Activated T-helper 1 cell treated with anti-CD3 and anti-CD28 coated beads, Interleukin-12 subunit alpha, Interleukin-12 subunit beta, Interleukin-2, Interleukin-4 antibody, amounts not matched to agents 30 ng/mL and 10 ng/mL and 1 ng/mL, durations not matched to agents 14 hours and 24 hours and 36 hours (primary cell): ENCODE measurements around the gene IL17B. TPM values are rescaled to one million over a fixed set of nuclear protein-coding genes. Genes with fewer than 3 reads are reported as not detected.

Experiments used
- DNase-seq: peaks from one replicate; pipeline ENCODE4 v3.0.0; 2021; ENCODE audit warnings: low spot score
- H3K27ac Mint-ChIP-seq: one replicate; pipeline ENCODE4 v1.8.0; 2021; ENCODE audit warnings: mild to moderate bottlenecking, mixed read lengths
- H3K27me3 Mint-ChIP-seq: one replicate; pipeline ENCODE4 v1.8.0; 2022; ENCODE audit warnings: mild to moderate bottlenecking, moderate library complexity, mixed read lengths; ENCODE audit not compliant: insufficient read depth
- H3K36me3 Mint-ChIP-seq: one replicate; pipeline ENCODE4 v1.8.0; 2021; ENCODE audit warnings: low read depth, mixed read lengths
- H3K4me1 Mint-ChIP-seq: one replicate; pipeline ENCODE4 v1.8.0; 2021; ENCODE audit warnings: low read depth, mixed read lengths
- H3K4me3 Mint-ChIP-seq: one replicate; pipeline ENCODE4 v1.8.0; 2021; ENCODE audit warnings: mild to moderate bottlenecking, moderate library complexity, mixed read lengths
- H3K9me3 Mint-ChIP-seq: one replicate; pipeline ENCODE4 v1.8.0; 2021; ENCODE audit warnings: mixed read lengths
- intact Hi-C: fragments of 100-400 bp; cut with micrococcal nuclease; formaldehyde crosslinking; loops from one replicate; pipeline ENCODE4 v1.15.1; 2024
- total RNA-seq: library from RNA; stranded (reverse); gene quantifications from 2 replicates; pipeline ENCODE4 v1.2.3, GENCODE V29; 2022

The IL17B gene
- total RNA-seq, 1 donor from 2014 or later: not detected

GRCh38 chr5:149420545-149421371 lies 41.7 kb upstream of the IL17B start:
- Mint-ChIP-seq H3K4me3 (no peak overlapping the region), H3K4me1 (peaks cover 5% of the 10 kb centered on the region), H3K36me3 (no peaks in the 10 kb centered on the region), H3K27ac (no peak overlapping the region), H3K9me3 (no peaks in the 10 kb centered on the region), H3K27me3 (peaks cover 7% of the 10 kb centered on the region)
- no peak for DNase-seq
- intact Hi-C loops: no loop called here

DNA sequence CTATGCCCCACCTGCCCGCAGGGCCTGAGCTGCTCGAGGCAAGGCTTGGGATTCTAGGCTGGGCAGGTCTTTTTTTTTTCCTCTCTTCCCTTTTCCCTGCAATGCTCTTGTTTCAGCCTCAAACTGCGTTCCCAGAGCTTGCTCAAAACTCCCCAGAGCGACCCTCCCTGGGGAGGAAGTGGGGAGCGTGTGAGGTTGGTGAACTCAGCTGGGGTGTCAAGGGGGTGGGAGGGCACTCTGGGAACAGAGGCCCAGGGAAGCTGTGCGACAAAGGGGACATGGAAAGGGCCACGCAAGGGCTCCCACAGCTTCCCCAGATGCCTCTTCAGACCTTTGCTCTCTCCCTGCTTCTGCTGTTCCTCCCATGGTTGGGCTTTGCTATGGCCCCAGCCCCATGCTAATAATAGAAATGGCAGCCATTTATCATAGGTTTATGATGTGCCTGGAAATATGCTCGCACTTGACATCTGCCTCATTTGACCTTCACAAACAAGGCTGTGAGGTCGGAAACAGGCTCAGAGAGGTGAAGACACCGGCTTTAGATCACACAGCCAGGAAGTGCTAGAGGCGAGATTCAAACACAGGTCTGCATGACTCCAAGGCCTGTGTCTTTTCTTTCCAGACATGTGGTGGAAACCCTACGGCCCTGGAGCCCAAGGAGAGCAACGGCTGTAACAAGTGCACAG lies 40.9 kb upstream of the IL17B start:
- no peak for DNase-seq
- Mint-ChIP-seq H3K4me1 (peaks cover 5% of the 10 kb centered on the region), H3K36me3 (no peaks in the 10 kb centered on the region), H3K27me3 (peaks cover 7% of the 10 kb centered on the region), H3K9me3 (no peaks in the 10 kb centered on the region), H3K4me3 (no peak overlapping the region), H3K27ac (no peak overlapping the region)
- intact Hi-C loops: no loop called here

- H3K27ac Mint-ChIP-seq: no peak overlapping the region
- no peak overlapping the region for H3K4me3 Mint-ChIP-seq
- intact Hi-C loops: no loop called here
- no peak for DNase-seq
- no peaks in the 10 kb centered on the region for H3K36me3 Mint-ChIP-seq
- peaks cover 7% of the 10 kb centered on the region for H3K27me3 Mint-ChIP-seq
- H3K4me1 Mint-ChIP-seq: peaks cover 5% of the 10 kb centered on the region
- H3K9me3 Mint-ChIP-seq: no peaks in the 10 kb centered on the region
Observed at GRCh38 chr5:149419532-149419858, 40.4 kb upstream of the IL17B start.

DNA sequence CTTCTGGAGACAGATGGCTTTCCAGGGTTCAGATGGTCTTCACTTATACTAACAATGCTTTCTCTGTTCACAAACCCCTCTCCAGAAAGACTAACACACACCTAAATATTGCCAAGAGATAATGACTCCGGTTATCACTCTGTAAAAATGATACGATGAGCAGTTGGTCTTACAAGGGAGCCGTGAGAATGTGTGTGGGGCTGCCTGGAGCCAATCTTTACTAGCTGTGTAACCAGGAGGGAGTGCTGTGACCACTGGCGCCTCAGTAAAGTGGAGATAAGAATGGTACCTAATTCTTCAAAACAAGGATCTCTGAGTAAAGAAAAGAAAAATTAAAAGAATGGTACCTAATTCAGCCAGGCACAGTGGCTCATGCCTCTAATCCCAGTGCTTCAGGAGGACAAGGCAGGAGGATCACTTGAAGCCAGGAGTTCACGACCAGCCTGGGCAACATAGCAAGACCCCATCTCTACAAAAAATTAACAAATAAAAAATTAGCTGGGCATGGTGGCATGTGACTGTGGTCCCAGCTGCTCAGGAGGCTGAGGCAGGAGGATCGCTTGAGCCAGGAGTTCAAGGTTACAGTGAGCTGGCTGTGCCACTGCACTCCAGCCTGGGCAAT lies 39.9 kb upstream of the IL17B start:
- peaks cover 5% of the 10 kb centered on the region for H3K4me1 Mint-ChIP-seq
- H3K27me3 Mint-ChIP-seq: peaks cover 7% of the 10 kb centered on the region
- H3K36me3 Mint-ChIP-seq: no peaks in the 10 kb centered on the region
- DNase-seq: no peak
- H3K4me3 Mint-ChIP-seq: no peak overlapping the region
- H3K27ac Mint-ChIP-seq: no peak overlapping the region
- intact Hi-C loops: no loop called here
- no peaks in the 10 kb centered on the region for H3K9me3 Mint-ChIP-seq

- peaks cover 5% of the 10 kb centered on the region for H3K4me1 Mint-ChIP-seq
- H3K27ac Mint-ChIP-seq: no peak overlapping the region
- no peak for DNase-seq
- H3K27me3 Mint-ChIP-seq: peaks cover 8% of the 10 kb centered on the region
- H3K36me3 Mint-ChIP-seq: no peaks in the 10 kb centered on the region
- intact Hi-C loops: no loop called here
- no peaks in the 10 kb centered on the region for H3K9me3 Mint-ChIP-seq
- H3K4me3 Mint-ChIP-seq: no peak overlapping the region
Observed at GRCh38 chr5:149417711-149418368, 38.7 kb upstream of the IL17B start.

DNA sequence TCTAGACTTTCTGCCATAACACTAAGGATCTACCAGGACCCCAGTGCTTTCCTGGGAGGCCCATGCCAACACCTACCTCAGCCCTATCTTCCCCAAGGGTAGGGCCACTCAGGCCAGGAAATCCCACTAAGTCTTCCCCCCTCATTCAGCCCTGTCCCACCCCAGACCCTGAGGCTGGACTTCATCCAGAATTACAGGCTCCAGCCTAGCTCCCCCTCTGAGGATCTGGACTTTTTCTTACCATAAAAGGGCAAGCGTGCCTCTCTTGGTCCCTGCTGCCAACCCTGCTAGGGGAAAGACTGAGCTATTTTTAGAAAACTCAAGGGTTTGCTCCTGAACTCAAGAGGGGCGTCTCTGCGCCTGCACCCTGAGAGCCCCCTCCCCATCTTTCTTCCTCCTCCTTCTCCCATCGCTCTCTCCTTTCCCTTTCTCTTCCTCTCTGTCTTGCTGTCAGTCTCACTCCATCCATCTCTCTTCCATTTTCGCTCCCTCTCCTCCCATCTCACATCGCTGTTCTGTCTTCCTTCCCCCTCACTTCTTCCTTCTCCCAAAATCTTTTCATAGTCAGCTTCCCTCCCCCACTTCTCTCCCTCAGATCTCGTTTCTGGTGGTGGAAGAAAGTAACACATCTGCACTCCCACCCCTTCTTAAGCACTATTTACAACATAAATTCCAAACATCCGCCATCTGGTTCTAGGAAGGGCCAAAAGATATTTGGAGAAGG lies 38.1 kb upstream of the IL17B start:
- Mint-ChIP-seq H3K9me3 (no peaks in the 10 kb centered on the region), H3K36me3 (no peaks in the 10 kb centered on the region), H3K4me3 (no peak overlapping the region), H3K27me3 (peaks cover 8% of the 10 kb centered on the region), H3K27ac (no peak overlapping the region), H3K4me1 (peaks cover 4% of the 10 kb centered on the region)
- DNase-seq: no peak
- intact Hi-C loops: no loop called here

- no peak for DNase-seq
- no peaks in the 10 kb centered on the region for H3K4me1 Mint-ChIP-seq
- intact Hi-C loops: no loop called here
- no peaks in the 10 kb centered on the region for H3K9me3 Mint-ChIP-seq
- H3K27ac Mint-ChIP-seq: no peak overlapping the region
- H3K4me3 Mint-ChIP-seq: no peak overlapping the region
- peaks cover 8% of the 10 kb centered on the region for H3K27me3 Mint-ChIP-seq
- H3K36me3 Mint-ChIP-seq: no peaks in the 10 kb centered on the region
Observed at GRCh38 chr5:149415066-149415967, 36.2 kb upstream of the IL17B start.

DNA sequence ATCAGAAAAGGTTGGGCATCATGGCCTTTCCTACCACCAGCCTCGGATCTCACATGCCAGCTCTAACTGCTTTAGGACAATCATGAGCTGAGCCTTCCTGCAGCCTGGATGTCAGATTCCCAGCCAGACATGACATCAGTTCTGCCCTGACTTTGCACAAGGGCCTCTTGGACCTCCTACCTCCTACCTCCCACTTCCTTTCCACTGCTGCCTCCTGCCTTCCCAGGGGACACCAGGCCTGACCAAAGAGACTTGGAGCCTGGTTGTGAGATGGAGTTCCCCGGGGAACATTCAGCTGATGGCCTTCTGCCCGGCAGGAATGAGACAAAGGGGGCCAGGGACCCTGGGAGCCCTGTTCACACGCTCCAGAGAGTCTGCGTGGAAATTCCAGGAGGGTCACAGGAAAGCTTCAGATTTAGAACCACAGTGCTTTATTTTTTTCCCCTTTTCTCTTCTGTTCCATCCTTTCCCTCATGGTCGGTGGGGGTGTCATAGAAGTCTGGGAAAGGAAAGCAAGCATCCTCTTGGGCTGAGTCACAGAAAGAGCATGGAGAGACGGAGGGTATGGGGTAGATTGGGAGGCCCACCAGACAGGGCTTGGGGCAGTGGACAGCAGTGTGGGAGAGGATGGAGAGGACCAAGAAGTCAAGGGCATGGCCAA lies 35.4 kb upstream of the IL17B start:
- Mint-ChIP-seq H3K4me3 (no peak overlapping the region), H3K9me3 (no peaks in the 10 kb centered on the region)

DNA sequence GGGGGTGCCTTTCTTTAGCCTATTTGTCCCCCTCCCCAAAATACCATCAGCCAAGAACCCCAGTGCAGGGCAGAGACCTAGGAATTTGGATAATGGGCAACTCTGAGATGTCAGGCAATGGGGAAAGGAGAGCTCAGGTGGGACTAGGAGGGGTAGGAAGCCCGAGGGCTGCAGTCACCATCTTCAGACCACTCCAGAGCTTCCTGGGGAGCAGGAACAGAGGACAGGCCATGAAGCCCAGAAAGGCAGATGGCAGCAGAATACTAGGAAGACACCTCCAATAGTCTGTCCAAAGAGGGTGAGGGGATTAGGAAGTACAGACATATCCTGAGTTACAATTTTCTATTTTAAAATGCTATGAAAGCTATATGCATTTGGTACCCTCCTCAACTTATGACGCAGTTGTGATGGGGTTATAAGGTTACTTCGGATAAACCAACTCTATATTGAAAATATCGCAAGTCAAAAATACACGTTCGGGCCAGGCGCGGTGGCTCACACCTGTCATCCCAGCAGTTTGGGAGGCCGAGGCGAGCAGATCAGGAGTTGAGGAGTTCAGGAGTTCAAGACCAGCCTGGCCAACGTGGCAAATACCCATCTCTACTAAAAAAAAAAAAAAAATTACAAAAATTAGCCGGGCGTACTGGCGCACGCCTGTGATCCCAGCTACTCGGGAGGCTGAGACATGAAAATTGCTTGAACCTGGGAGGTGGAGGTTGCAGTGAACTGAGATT lies 34.6 kb upstream of the IL17B start:
- Mint-ChIP-seq H3K4me1 (no peaks in the 10 kb centered on the region), H3K36me3 (no peaks in the 10 kb centered on the region), H3K27me3 (peaks cover 7% of the 10 kb centered on the region), H3K4me3 (no peak overlapping the region), H3K9me3 (no peaks in the 10 kb centered on the region), H3K27ac (no peak overlapping the region)
- intact Hi-C loops: no loop called here
- no peak for DNase-seq

More for the DNA sequence above, 35.4 kb upstream of the IL17B start:
- no peaks in the 10 kb centered on the region for H3K4me1 Mint-ChIP-seq
- no peak overlapping the region for H3K27ac Mint-ChIP-seq
- H3K27me3 Mint-ChIP-seq: peaks cover 8% of the 10 kb centered on the region
- H3K36me3 Mint-ChIP-seq: no peaks in the 10 kb centered on the region
- intact Hi-C loops: no loop called here
- DNase-seq: no peak

DNA sequence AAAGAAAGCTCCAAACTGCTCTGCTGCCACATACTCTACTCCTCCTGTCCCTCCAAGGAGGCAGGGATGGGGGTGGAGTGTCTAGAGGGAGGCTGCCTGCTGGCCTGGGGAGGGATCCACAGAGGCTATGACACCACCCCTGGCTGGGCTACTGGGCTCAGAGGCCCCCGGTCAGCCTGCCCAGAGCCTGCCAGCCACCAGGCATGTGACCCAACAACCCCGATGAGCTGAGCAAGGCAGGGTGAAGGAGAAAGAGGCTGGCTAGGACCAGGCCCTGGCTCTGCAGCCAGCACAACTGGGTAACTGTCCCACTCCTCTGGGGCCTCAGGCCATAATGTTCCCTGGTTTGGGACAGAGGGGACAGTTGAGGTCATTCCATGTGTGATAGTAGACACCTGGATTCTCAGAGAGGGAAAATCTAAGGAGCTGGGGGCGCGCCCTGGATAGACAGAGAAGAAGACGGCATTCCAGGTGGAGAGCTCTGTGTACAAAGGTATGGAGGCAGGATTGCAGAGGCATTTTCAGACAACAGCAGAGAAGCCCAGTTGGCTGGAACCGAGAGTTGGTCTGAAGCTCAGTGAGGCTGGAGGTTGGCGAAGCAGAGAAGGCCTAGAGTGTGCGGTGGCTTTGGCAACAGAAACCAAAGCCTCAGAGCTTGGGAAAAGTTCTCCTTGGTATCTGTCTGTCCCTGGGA lies 33.8 kb upstream of the IL17B start:
- DNase-seq: no peak
- Mint-ChIP-seq H3K36me3 (no peaks in the 10 kb centered on the region), H3K27ac (no peak overlapping the region)

More for the DNA sequence above, 33.8 kb upstream of the IL17B start:
- intact Hi-C loops: no loop called here
- peaks cover 8% of the 10 kb centered on the region for H3K27me3 Mint-ChIP-seq
- H3K4me3 Mint-ChIP-seq: no peak overlapping the region
- no peaks in the 10 kb centered on the region for H3K4me1 Mint-ChIP-seq
- H3K9me3 Mint-ChIP-seq: no peaks in the 10 kb centered on the region
